Measurements from ENCODE around the gene HTR3D. TPM values are rescaled to one million over a fixed set of nuclear protein-coding genes. Genes with fewer than 3 reads are reported as not detected.

HTR3D gene, protein sequence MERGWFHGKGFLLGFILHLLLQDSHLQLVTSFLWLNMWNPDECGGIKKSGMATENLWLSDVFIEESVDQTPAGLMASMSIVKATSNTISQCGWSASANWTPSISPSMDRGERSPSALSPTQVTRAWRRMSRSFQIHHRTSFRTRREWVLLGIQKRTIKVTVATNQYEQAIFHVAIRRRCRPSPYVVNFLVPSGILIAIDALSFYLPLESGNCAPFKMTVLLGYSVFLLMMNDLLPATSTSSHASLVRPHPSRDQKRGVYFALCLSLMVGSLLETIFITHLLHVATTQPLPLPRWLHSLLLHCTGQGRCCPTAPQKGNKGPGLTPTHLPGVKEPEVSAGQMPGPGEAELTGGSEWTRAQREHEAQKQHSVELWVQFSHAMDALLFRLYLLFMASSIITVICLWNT
- total RNA-seq: not detected

DNA sequence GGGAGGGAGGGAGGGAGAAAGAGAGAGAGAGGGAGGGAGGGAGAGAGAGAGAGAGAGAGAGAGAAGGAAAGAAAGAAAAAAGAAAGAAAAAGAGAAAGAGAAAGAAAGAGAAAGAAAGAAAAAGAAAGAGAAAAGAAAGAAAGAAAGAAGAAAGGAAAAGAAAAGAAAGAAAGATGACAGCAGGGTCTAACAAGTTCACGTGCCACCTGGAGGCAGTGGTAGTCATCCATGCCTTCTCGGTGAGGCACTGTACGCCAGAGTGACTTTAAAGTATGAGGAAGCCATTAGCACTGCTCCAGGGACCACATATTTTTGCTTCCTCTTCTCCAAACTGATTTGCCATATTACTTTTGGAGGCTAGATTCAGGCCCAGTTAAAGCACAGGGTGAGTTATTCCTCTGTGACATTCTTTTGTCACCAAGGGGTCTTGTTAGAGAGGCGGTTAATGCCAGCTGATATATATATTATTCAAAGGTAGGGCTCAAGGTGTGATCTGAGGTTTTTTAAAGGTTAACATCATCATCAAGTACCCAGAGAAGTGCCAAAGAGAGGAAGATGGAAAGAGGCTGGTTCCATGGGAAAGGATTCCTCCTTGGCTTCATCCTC, at the start of gene HTR3D:
TSS of gene HTR3D (plus strand) at position 556 of the 606 bp plus-strand sequence. CDS start at position 556, 0 bp downstream.
- TF ChIP-seq, protein P1, sequence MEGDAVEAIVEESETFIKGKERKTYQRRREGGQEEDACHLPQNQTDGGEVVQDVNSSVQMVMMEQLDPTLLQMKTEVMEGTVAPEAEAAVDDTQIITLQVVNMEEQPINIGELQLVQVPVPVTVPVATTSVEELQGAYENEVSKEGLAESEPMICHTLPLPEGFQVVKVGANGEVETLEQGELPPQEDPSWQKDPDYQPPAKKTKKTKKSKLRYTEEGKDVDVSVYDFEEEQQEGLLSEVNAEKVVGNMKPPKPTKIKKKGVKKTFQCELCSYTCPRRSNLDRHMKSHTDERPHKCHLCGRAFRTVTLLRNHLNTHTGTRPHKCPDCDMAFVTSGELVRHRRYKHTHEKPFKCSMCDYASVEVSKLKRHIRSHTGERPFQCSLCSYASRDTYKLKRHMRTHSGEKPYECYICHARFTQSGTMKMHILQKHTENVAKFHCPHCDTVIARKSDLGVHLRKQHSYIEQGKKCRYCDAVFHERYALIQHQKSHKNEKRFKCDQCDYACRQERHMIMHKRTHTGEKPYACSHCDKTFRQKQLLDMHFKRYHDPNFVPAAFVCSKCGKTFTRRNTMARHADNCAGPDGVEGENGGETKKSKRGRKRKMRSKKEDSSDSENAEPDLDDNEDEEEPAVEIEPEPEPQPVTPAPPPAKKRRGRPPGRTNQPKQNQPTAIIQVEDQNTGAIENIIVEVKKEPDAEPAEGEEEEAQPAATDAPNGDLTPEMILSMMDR (IDR thresholded peaks at IDR 0.05; ENCODE audit: low read depth): no peak

DNA sequence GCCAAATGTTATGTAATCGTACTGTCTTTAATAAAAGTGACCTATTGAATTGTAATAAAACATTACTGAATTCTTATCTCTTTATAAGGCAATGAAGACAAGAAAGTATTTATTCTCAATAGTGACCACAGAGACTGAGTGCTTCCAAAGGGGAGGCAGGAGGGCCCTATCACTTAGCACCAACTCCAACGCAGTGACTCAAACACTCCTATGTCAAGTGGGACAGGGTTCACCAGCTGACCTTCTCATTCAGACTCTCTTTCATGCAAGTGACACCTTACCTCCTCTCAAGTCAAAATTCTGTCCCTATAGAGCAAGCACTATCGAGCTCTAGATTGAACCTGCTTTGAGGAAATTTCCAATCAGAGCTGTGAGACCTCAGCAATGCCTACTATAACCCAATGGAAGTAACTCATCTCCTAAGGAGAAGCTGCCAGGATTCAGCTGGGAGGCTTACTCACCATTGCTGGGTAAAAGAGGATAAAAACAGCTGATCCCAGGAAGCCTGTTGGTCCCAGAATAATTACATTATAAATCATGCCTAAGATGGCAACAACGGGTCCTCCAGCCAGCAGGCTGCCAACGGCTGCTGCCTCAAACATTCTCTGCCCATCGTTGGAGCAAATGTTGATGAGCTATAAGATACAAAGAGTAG, 49.4 kb upstream of the HTR3D start:
- TF ChIP-seq, protein P1 (IDR thresholded peaks at IDR 0.05; ENCODE audit: low read depth): no peak

DNA sequence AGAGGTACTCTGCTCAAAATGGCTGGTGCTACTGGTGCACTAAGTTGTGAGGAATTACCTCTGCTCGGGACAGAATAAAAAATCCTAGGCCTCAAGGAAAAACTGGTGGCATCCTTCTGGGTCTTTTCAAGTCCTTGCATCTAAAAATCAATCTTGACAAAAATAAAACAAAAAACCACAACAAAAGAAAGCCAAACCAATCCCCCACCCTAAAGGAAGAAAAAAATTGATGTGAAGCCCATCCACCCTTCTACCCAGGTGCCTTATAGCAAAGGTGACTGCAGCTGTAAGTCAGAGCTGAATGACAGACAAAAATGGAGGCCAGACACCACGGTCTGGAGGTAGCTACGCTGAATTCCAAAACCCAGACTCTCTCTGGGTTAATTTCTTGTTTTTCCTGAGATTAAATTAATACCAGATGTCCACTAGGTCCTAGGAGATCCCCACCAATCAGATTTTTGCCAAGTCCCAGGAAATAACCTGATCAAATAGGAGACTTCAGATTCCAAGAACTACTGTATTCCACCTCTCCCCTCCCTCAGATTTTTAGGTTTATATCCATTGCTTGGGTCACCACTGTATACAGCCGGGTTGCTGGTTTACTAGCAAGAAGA, 47.3 kb upstream of the HTR3D start:
- TF ChIP-seq, protein P1 (IDR thresholded peaks at IDR 0.05; ENCODE audit: low read depth): no peak

DNA sequence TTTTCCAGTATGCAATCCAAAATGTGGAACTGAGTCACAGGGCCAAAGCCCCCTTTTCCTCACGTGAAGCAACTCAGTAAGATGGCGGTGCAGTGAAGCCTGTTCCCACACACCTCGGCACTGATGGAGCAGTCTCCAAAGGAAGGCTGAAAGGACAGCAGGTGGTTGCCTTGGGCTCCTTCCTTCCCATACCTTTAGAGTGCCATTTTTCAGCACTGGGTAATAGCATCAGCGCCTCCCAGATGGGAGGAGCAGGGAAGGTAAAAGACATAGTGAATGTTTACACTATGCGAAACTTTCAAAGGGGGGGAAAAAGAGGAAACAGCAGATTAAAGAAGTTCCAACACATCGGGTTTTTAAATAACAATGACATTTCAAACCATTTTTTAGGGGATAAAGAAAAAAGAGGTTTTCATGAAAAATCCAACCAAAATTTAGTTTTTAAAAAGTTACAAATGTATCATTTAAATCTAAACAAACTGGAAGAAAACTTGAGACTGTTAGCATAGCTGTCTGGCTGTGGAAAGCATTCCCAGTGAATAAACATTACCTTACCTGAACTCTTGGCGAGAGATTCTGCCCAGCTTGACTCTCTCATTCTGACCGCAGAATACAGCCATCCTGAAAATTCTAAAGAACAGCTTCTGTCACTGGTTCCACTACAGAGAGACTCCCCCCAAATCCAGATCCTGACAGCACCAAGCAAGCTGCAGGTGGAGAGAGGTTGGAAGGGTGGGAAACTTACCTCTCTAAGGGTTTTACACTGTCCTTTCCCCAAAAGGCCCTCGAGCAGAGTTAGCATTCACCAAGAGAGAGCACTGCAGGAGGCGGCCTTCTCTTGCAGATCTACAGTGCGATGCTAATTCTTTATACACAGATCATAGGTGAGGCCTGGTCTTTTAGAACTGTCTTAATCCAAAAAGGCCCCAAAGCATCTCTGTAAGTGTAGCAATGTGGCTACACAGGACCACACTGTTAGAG, 46.5 kb upstream of the HTR3D start:
- TF ChIP-seq, protein P1 (IDR thresholded peaks at IDR 0.05; ENCODE audit: low read depth): no peak

DNA sequence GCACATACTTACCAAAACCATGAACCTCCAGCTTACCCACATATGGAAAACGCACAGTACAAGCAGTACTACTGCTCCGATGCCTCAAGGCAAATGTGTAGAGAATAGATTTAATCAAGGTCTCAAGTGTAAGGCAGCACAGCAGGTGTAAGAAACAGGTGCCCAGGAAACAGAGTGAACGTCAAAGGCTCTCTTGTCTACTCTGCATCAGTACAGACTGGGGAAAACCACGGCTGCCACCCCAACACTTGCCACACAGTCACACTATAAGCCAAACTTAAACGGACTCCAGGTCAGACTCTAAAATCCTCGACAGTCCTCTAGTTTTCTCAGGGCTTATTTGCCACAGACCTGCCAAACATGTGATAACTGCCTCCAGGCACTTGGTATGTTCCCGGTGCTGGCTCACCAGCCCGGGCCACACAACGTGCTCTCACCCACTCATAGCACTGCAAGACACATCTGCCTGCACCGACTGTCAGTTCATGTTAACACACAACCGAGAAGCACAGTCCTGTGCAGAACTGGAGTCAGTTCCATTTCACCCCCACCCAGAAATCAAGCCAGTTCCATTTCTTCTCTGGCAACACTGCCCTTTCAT, 44.4 kb upstream of the HTR3D start:
- TF ChIP-seq, protein P1 (IDR thresholded peaks at IDR 0.05; ENCODE audit: low read depth): no peak

DNA sequence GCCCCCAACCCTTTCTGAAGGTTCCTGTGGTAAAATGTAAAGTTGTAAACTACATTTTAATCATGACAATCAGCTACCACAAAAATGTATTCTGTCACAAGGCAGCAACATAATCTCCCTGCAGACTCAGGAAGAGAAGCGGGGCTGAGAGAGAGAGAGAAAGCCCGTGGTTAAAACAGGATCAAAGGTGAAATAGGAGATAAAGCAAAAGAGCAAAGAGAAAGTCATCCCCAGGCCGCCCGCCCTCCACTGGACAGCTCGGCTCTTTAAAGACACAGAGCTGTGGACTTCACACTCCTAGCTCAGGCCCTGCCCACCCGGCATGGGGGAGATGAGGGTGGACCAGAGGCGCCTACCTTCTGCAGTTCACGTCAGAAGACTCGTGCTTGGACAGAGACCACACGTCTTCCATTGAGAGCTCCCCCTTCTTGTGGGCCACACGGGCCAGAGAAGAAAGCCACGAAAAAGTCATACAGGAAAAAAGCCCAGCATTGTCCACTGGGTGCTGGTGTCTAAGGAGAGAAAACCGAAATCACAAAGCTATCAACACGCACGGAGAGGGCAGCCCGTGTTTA, 43.2 kb upstream of the HTR3D start:
- TF ChIP-seq, protein P1 (IDR thresholded peaks at IDR 0.05; ENCODE audit: low read depth): no peak

Data from subcutaneous adipose tissue (tissue), 4 donors.